RKO (cell line): ENCODE data around the gene C6orf52.
"Not testable (repeated sequence)": the region's sequence is repeated elsewhere in the genome, so short reads cannot be mapped to it uniquely, and the experiment has no call there.

Experiments
- DNase-seq: peaks from one replicate; pipeline ENCODE4 v3.0.0-alpha.2; 2016; ENCODE audit warnings: low spot score

C6orf52 gene

GRCh38 chr6:10696655-10697054, 2.2 kb upstream of the C6orf52 start:
- no peak for DNase-seq

GRCh38 chr6:10695086-10695657, 756 bp upstream of the C6orf52 start:
- no peak for DNase-seq

GRCh38 chr6:10692965-10693538, 1.4 kb downstream of the C6orf52 start:
- no peak for DNase-seq

GRCh38 chr6:10690651-10691445, 3.6 kb downstream of the C6orf52 start:
- DNase-seq = no peak

GRCh38 chr6:10687582-10687981, 6.8 kb downstream of the C6orf52 start:
- DNase-seq = no peak

- no peak for DNase-seq
Observed at GRCh38 chr6:10686901-10687300, 7.5 kb downstream of the C6orf52 start.

GRCh38 chr6:10685092-10685915, 9.1 kb downstream of the C6orf52 start:
- no peak for DNase-seq

GRCh38 chr6:10684618-10685017, 9.8 kb downstream of the C6orf52 start:
- no peak for DNase-seq

GRCh38 chr6:10682355-10682988, 11.9 kb downstream of the C6orf52 start:
- no peak for DNase-seq

- DNase-seq = no peak
Observed at GRCh38 chr6:10681795-10682194, 12.6 kb downstream of the C6orf52 start.

GRCh38 chr6:10678456-10678855, 16.0 kb downstream of the C6orf52 start:
- DNase-seq = no peak

GRCh38 chr6:10676403-10676802, 18.0 kb downstream of the C6orf52 start:
- no peak for DNase-seq

- DNase-seq = no peak
Observed at GRCh38 chr6:10668126-10668917, 26.1 kb downstream of the C6orf52 start.

- DNase-seq = not testable (repeated sequence)
Observed at GRCh38 chr6:10665595-10665994, 28.8 kb downstream of the C6orf52 start.

- DNase-seq = no peak
Observed at GRCh38 chr6:10662742-10663141, 31.7 kb downstream of the C6orf52 start.

- no peak for DNase-seq
Observed at GRCh38 chr6:10662207-10662606, 32.2 kb downstream of the C6orf52 start.

GRCh38 chr6:10660431-10661191, 33.8 kb downstream of the C6orf52 start:
- DNase-seq = not testable (repeated sequence)

- no peak for DNase-seq
Observed at GRCh38 chr6:10659699-10660348, 34.6 kb downstream of the C6orf52 start.

GRCh38 chr6:10658910-10659698, 35.3 kb downstream of the C6orf52 start:
- DNase-seq = no peak
